Mesenchymal stem cell (in vitro differentiated cells and primary cell): ENCODE data around the gene OR13D1.

Experiments
- DNase-seq: peaks from one replicate; pipeline ENCODE4 v3.0.0-alpha.2; 2013
- H2AFZ ChIP-seq: one replicate; pipeline ENCODE4 v1.6.1; 2013; ENCODE audit warnings: low read depth, mild to moderate bottlenecking, control low read depth, inconsistent platforms, low read length, moderate library complexity
- H2AK5ac ChIP-seq: 2 replicates; pipeline ENCODE4 v1.6.1; 2013; ENCODE audit warnings: low read length, moderate library complexity, mild to moderate bottlenecking, inconsistent platforms; ENCODE audit not compliant: severe bottlenecking
- H2BK120ac ChIP-seq: one replicate; pipeline ENCODE4 v1.6.1; 2013; ENCODE audit warnings: low read depth, mild to moderate bottlenecking, inconsistent platforms, low read length, moderate library complexity
- H2BK12ac ChIP-seq, 2 experiments: one replicate each; pipeline ENCODE4 v1.6.1; 2013; ENCODE audit warnings: inconsistent platforms in 2 of 2, low read length in 2 of 2, mild to moderate bottlenecking in 2 of 2, moderate library complexity in 2 of 2, control low read depth in 1 of 2
- H2BK15ac ChIP-seq: one replicate; pipeline ENCODE4 v1.6.1; 2013; ENCODE audit warnings: mild to moderate bottlenecking, low read depth, inconsistent platforms; ENCODE audit not compliant: poor library complexity, severe bottlenecking
- H2BK5ac ChIP-seq: 2 replicates; pipeline ENCODE4 v1.6.1; 2013; ENCODE audit warnings: low read depth, mild to moderate bottlenecking, low read length, control low read depth, inconsistent platforms; ENCODE audit not compliant: poor library complexity, severe bottlenecking
- H3K14ac ChIP-seq, 2 experiments: one replicate each; pipeline ENCODE4 v1.6.1; 2013; ENCODE audit warnings: inconsistent platforms in 2 of 2, low read length in 2 of 2, control low read depth in 1 of 2, mild to moderate bottlenecking in 1 of 2, moderate library complexity in 1 of 2
- H3K18ac ChIP-seq, 2 experiments: one replicate each; pipeline ENCODE4 v1.6.1; 2013; ENCODE audit warnings: inconsistent platforms in 2 of 2, low read length in 2 of 2, control low read depth in 1 of 2, low read depth in 1 of 2, mild to moderate bottlenecking in 1 of 2
- H3K23ac ChIP-seq, 2 experiments: one replicate each; pipeline ENCODE4 v1.6.1; 2013; ENCODE audit warnings: inconsistent platforms in 2 of 2, low read length in 2 of 2, mild to moderate bottlenecking in 2 of 2, moderate library complexity in 2 of 2, control low read depth in 1 of 2
- H3K27ac ChIP-seq: 2 replicates; pipeline ENCODE4 v1.5.1; 2013; ENCODE audit warnings: mild to moderate bottlenecking, moderate library complexity, low read length, control low read depth, inconsistent platforms; ENCODE audit not compliant: poor library complexity, severe bottlenecking
- H3K27me3 ChIP-seq, 2 experiments: 2 replicates each; pipeline versions ENCODE4 v1.6.1 to v1.7.0; 2013; ENCODE audit warnings: low read length in 2 of 2, mild to moderate bottlenecking in 2 of 2, moderate library complexity in 2 of 2, control low read depth in 1 of 2, inconsistent platforms in 1 of 2; ENCODE audit not compliant: control insufficient read depth in 1 of 2, insufficient read depth in 1 of 2
- H3K36me3 ChIP-seq, 2 experiments: 2 replicates each; pipeline versions ENCODE4 v1.6.1 to v1.7.0; 2013; ENCODE audit warnings: low read length in 2 of 2, control low read depth in 1 of 2, inconsistent platforms in 1 of 2, low read depth in 1 of 2, mild to moderate bottlenecking in 1 of 2; ENCODE audit not compliant: insufficient read depth in 2 of 2, control insufficient read depth in 1 of 2
- H3K4ac ChIP-seq, 2 experiments: one replicate each; pipeline ENCODE4 v1.6.1; 2013; ENCODE audit warnings: inconsistent platforms in 2 of 2, low read length in 2 of 2, mild to moderate bottlenecking in 2 of 2, moderate library complexity in 2 of 2, control low read depth in 1 of 2, low read depth in 1 of 2
- H3K4me1 ChIP-seq: 2 replicates; pipeline ENCODE4 v1.6.1; 2013; ENCODE audit warnings: low read depth, low read length, control low read depth; ENCODE audit not compliant: control insufficient read depth, insufficient read depth
- H3K4me2 ChIP-seq: 2 replicates; pipeline ENCODE4 v1.6.1; 2013; ENCODE audit warnings: low read length, mild to moderate bottlenecking, inconsistent platforms; ENCODE audit not compliant: poor library complexity, severe bottlenecking
- H3K4me3 ChIP-seq, 2 experiments: 2 replicates each; pipeline versions ENCODE4 v1.5.1 to v1.7.0; 2013; ENCODE audit warnings: low read length in 2 of 2, mild to moderate bottlenecking in 2 of 2, control low read depth in 1 of 2, low read depth in 1 of 2; ENCODE audit not compliant: insufficient read depth in 1 of 2
- H3K79me1 ChIP-seq: replicated peaks from 2 replicates; pipeline ENCODE4 v1.6.1; 2013; ENCODE audit warnings: mild to moderate bottlenecking, control low read depth, low read length, inconsistent platforms; ENCODE audit not compliant: poor library complexity, severe bottlenecking
- H3K9ac ChIP-seq: 2 replicates; pipeline ENCODE4 v1.7.0; 2013; ENCODE audit warnings: mild to moderate bottlenecking, low read length, moderate library complexity
- H3K9me3 ChIP-seq: 2 replicates; pipeline ENCODE4 v1.7.0; 2013; ENCODE audit warnings: mild to moderate bottlenecking, low read length; ENCODE audit not compliant: control insufficient read depth
- H4K8ac ChIP-seq: one replicate; pipeline ENCODE4 v1.6.1; 2013; ENCODE audit warnings: inconsistent platforms, mild to moderate bottlenecking, low read length, moderate library complexity
- H4K91ac ChIP-seq: one replicate; pipeline ENCODE4 v1.6.1; 2013; ENCODE audit warnings: mild to moderate bottlenecking, low read length, inconsistent platforms
- WGBS: methylation state at CpG from one replicate; pipeline ENCODE4 v1.1.7; 2013; ENCODE audit warnings: mixed read lengths; 5-methylcytosine and 5-hydroxymethylcytosine counted together

The OR13D1 gene

GRCh38 chr9:104725014-104725413 lies 30.7 kb downstream of the OR13D1 start:
- Histone ChIP-seq H2AK5ac (no peak overlapping the region), H2BK12ac (no peak overlapping the region), H2AFZ (no peak overlapping the region), H3K27ac (no peak overlapping the region), H3K23ac (no peak overlapping the region), H3K4me2 (no peak overlapping the region), H3K9me3 (no peaks in the 10 kb centered on the region), H3K14ac (no peak overlapping the region), H3K4me3 (no peak overlapping the region), H2BK5ac (no peak overlapping the region), H3K36me3 (no peaks in the 10 kb centered on the region), H4K91ac (no peak overlapping the region), H4K8ac (no peak overlapping the region), H3K18ac (no peak overlapping the region), H2BK15ac (no peak overlapping the region), H3K4ac (no peak overlapping the region), H3K79me1 (no peaks in the 10 kb centered on the region), H3K4me1 (no peaks in the 10 kb centered on the region), H3K9ac (no peak overlapping the region), H3K27me3 (no peaks in the 10 kb centered on the region), H2BK120ac (no peak overlapping the region)
- no peak for DNase-seq
- 69% methylated on average over 5 of the region's 5 CpGs for WGBS

GRCh38 chr9:104738452-104738851 lies 44.1 kb downstream of the OR13D1 start:
- Histone ChIP-seq H3K79me1 (no peaks in the 10 kb centered on the region), H3K27me3 (no peaks in the 10 kb centered on the region), H4K91ac (no peak overlapping the region), H3K4me1 (no peaks in the 10 kb centered on the region), H3K27ac (no peak overlapping the region), H2BK12ac (no peak overlapping the region), H2AK5ac (no peak overlapping the region), H2BK15ac (no peak overlapping the region), H3K4ac (no peak overlapping the region), H3K36me3 (no peaks in the 10 kb centered on the region), H4K8ac (no peak overlapping the region), H2AFZ (no peak overlapping the region), H3K18ac (no peak overlapping the region), H3K9me3 (no peaks in the 10 kb centered on the region), H3K4me3 (no peak overlapping the region), H2BK5ac (no peak overlapping the region), H3K9ac (no peak overlapping the region), H3K23ac (no peak overlapping the region), H3K14ac (no peak overlapping the region), H2BK120ac (no peak overlapping the region), H3K4me2 (no peak overlapping the region)
- no peak for DNase-seq
- whole genome bisulfite sequencing = 55% methylated on average over 3 of the region's 3 CpGs

- no peak overlapping the region for H3K14ac ChIP-seq
- no peaks in the 10 kb centered on the region for H3K36me3 ChIP-seq
- H3K27ac ChIP-seq = no peak overlapping the region
- WGBS = no CpG with 5 or more reads among the region's 1 CpG
- H3K79me1 ChIP-seq = no peaks in the 10 kb centered on the region
- H3K27me3 ChIP-seq = no peaks in the 10 kb centered on the region
- DNase-seq = no peak
- no peak overlapping the region for H2BK15ac ChIP-seq
- H3K4me2 ChIP-seq = no peak overlapping the region
- H4K8ac ChIP-seq = no peak overlapping the region
- H3K9ac ChIP-seq = peak overlapping the region; percentile 68
- no peak overlapping the region for H3K18ac ChIP-seq
- no peak overlapping the region for H4K91ac ChIP-seq
- no peaks in the 10 kb centered on the region for H3K4me1 ChIP-seq
- no peak overlapping the region for H2BK12ac ChIP-seq
- H3K4ac ChIP-seq = no peak overlapping the region
- H2AFZ ChIP-seq = no peak overlapping the region
- no peak overlapping the region for H2BK120ac ChIP-seq
- no peak overlapping the region for H3K4me3 ChIP-seq
- H3K9me3 ChIP-seq = no peaks in the 10 kb centered on the region
- no peak overlapping the region for H2AK5ac ChIP-seq
- no peak overlapping the region for H3K23ac ChIP-seq
- H2BK5ac ChIP-seq = no peak overlapping the region
Measured at GRCh38 chr9:104740621-104741020, 46.3 kb downstream of the OR13D1 start.

- WGBS = 19% methylated on average over 3 of the region's 7 CpGs
- Histone ChIP-seq H3K9me3 (no peaks in the 10 kb centered on the region), H3K9ac (no peak overlapping the region), H3K4me2 (no peak overlapping the region), H3K27me3 (no peaks in the 10 kb centered on the region), H3K18ac (no peak overlapping the region), H4K8ac (no peak overlapping the region), H3K36me3 (no peaks in the 10 kb centered on the region), H3K4me1 (no peaks in the 10 kb centered on the region), H3K27ac (no peak overlapping the region), H3K14ac (no peak overlapping the region), H4K91ac (no peak overlapping the region), H2BK5ac (no peak overlapping the region), H3K23ac (no peak overlapping the region), H2BK120ac (no peak overlapping the region), H3K79me1 (peaks cover 3% of the 10 kb centered on the region), H3K4me3 (no peak overlapping the region), H2AFZ (no peak overlapping the region), H2BK12ac (no peak overlapping the region), H2BK15ac (no peak overlapping the region), H2AK5ac (no peak overlapping the region), H3K4ac (no peak overlapping the region)
- DNase-seq = peak; percentile 75
Measured at GRCh38 chr9:104743376-104743985, 49.2 kb downstream of the OR13D1 start.
